Loucy (cell line): Measurements from ENCODE around the gene ODAD3.

Source experiments
- CTCF ChIP-seq: fragments of 200-600 bp; sonication (generic); conservative IDR thresholded peaks from 2 replicates; pipeline ENCODE4 v1.5.1; 2014; ENCODE audit warnings: mild to moderate bottlenecking, antibody characterized with exemption, low read length
- EZH2phosphoT487 ChIP-seq: fragments of 200-600 bp; IDR thresholded peaks from 2 replicates; pipeline ENCODE4 v1.6.1; 2018; ENCODE audit warnings: antibody characterized with exemption, mild to moderate bottlenecking, moderate library complexity, borderline replicate concordance

DNA sequence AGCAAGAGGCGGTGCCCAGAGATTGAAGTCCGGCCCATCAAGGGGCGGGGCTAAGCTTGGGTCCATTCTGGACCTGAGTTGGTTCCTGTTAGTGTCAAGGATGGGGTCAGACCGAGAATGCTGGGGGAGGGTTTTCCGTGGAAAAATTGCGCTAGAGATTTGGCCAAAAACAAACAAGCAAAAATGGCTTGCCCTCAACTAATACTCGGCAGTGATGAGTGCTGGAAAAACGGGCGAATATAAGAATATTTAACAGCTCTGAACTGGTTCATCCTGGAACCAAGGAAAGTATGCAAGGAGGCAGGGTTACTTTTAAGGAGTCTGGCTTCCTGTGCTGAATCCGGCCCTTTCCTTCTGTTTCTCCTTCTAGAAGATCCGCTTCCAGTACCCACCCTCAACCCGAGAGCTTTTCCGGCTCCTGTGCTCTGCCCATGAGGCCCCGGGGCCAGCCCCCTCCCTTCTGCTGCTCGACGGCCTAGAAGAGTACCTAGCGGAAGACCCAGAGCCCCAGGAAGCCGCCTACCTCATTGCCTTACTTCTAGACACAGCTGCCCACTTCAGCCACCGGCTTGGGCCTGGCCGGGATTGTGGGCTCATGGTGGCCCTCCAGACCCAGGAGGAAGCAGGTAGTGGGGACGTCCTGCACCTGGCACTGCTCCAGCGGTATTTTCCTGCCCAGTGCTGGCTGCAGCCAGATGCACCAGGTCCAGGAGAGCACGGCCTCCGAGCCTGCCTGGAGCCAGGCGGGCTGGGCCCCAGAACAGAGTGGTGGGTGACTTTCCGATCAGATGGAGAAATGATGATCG is 59.6 kb downstream of the ODAD3 start:
- no peak for TF ChIP-seq CTCF
- TF ChIP-seq EZH2phosphoT487, result no peak
